Measurements from ENCODE around the gene PNLIPRP2. TPM values are rescaled to one million over a fixed set of nuclear protein-coding genes. Genes with fewer than 3 reads are reported as not detected.

PNLIPRP2 gene
- total and polyA plus RNA-seq, 2 of the 4 experiments (the other 2 are of a cell fraction): not detected

GRCh38 chr10:116615199-116615776 is 5.5 kb upstream of the PNLIPRP2 start:
- Histone ChIP-seq H3K9me3 (ENCODE audit: control insufficient read depth, insufficient read depth, low read length) (no peaks in the 10 kb centered on the region), H3K4me3 (ENCODE audit: insufficient read depth, low read depth, low read length) (no peak overlapping the region), H2AK5ac (ENCODE audit: low read depth, low read length) (no peak overlapping the region), H2BK5ac (ENCODE audit: low read depth, low read length, poor library complexity, severe bottlenecking) (no peak overlapping the region), H4K5ac (ENCODE audit: low read depth, low read length) (no peak overlapping the region), H3K23ac (ENCODE audit: low read depth, low read length) (no peak overlapping the region), H2BK20ac (ENCODE audit: low read depth, low read length) (no peak overlapping the region), H2AK9ac (replicated peaks; ENCODE audit: low read depth, low read length, poor library complexity) (no peak overlapping the region), H4K8ac (ENCODE audit: low read depth in 2 of 2, low read length in 2 of 2) (no peak overlapping the region), H3K9me1 (ENCODE audit: insufficient read depth, low read length) (no peaks in the 10 kb centered on the region), H2BK15ac (ENCODE audit: low read depth, low read length) (no peak overlapping the region), H4K91ac (ENCODE audit: insufficient read depth, low read depth, low read length) (no peak overlapping the region), H3K14ac (replicated peaks; ENCODE audit: low read depth, low read length) (no peak overlapping the region), H4K20me1 (ENCODE audit: insufficient read depth, low read length) (no peaks in the 10 kb centered on the region), H3K4me1 (ENCODE audit: control insufficient read depth, insufficient read depth, low read length) (no peaks in the 10 kb centered on the region), H3K27ac (ENCODE audit: insufficient read depth, low read length) (no peak overlapping the region), H3K36me3 (ENCODE audit: control insufficient read depth, insufficient read depth, low read length) (no peaks in the 10 kb centered on the region), H3K56ac (ENCODE audit: extremely low read depth, insufficient read depth, low read length) (no peak overlapping the region), H3K18ac (ENCODE audit: low read depth, low read length) (no peak overlapping the region), H2BK120ac (ENCODE audit: low read depth, low read length) (no peak overlapping the region), H3K79me1 (ENCODE audit: low read depth in 1 of 2, low read length in 2 of 2) (no peaks in the 10 kb centered on the region), H3K27me3 (ENCODE audit: control insufficient read depth, insufficient read depth, low read length) (no peaks in the 10 kb centered on the region; the same call in 1 of the 2 replicates), H3K9ac (ENCODE audit: low read depth, low read length) (no peak overlapping the region), H2AFZ (replicated peaks; ENCODE audit: low read length, poor library complexity) (no peak overlapping the region), H3K4me2 (ENCODE audit: low read depth, low read length) (no peak overlapping the region), H3K4ac (ENCODE audit: low read depth, low read length) (no peak overlapping the region)
- in situ Hi-C loops (cut with MboI; ENCODE audit: low sequenced_read_pairs) (no loop called here), dilution Hi-C loops (cut with HindIII; ENCODE audit: low sequenced_read_pairs, unreplicated experiment) (no loop called here), intact Hi-C loops (cut with micrococcal nuclease) (no loop called here)
- ATAC-seq (ENCODE audit: low read depth) (no peak), DNase-seq (no peak)
- BruUV-seq (replicated peaks): no TSS peak
- WGBS, 2 experiments (ENCODE audit: extremely low coverage in 2 of 2, insufficient read length in 1 of 2): no CpG with 5 or more reads among the region's 3 CpGs
- CTCF ChIA-PET: no interaction called here
- POLR2A ChIA-PET (ENCODE audit: unreplicated experiment): no interaction called here
- TF ChIP-seq BHLHE40 (IDR thresholded peaks at IDR 0.05; ENCODE audit: low read depth, low read length): no peak
- TF ChIP-seq POLR2A (IDR thresholded peaks at IDR 0.05; ENCODE audit: low read depth, low read length): no peak
- TF ChIP-seq MXI1 (IDR thresholded peaks at IDR 0.05; ENCODE audit: borderline replicate concordance, low read depth, low read length): no peak
- TF ChIP-seq MAFK (IDR thresholded peaks at IDR 0.05; ENCODE audit: low read depth, low read length): no peak
- TF ChIP-seq, protein P1, sequence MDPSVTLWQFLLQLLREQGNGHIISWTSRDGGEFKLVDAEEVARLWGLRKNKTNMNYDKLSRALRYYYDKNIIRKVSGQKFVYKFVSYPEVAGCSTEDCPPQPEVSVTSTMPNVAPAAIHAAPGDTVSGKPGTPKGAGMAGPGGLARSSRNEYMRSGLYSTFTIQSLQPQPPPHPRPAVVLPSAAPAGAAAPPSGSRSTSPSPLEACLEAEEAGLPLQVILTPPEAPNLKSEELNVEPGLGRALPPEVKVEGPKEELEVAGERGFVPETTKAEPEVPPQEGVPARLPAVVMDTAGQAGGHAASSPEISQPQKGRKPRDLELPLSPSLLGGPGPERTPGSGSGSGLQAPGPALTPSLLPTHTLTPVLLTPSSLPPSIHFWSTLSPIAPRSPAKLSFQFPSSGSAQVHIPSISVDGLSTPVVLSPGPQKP (IDR thresholded peaks at IDR 0.05; ENCODE audit: borderline replicate concordance, low read depth, low read length): no peak
- no peak for TF ChIP-seq USF2 (IDR thresholded peaks at IDR 0.05; ENCODE audit: low read depth, low read length)
- no peak for TF ChIP-seq SMC3 (IDR thresholded peaks at IDR 0.05; ENCODE audit: low read depth, low read length)
- no peak for TF ChIP-seq CEBPB (IDR thresholded peaks at IDR 0.05; ENCODE audit: low read depth, low read length)
- TF ChIP-seq FOS (IDR thresholded peaks at IDR 0.05; ENCODE audit: low read depth, low read length): no peak

Measured in IMR-90 (cell line).